Breast epithelium (tissue), 3 donors: Measurements from ENCODE around the gene GLYR1.

Source experiments
- CTCF ChIP-seq, 3 donors: fragments of 450-650 bp; IDR thresholded peaks; one replicate each; pipeline ENCODE4 v1.5.1; 2016 to 2017; ENCODE audit warnings: antibody characterized with exemption in 3 of 3, mild to moderate bottlenecking in 3 of 3, moderate library complexity in 3 of 3
- POLR2A ChIP-seq: fragments of 450-650 bp; IDR thresholded peaks from one replicate; pipeline ENCODE4 v1.6.1; 2016; ENCODE audit warnings: antibody characterized with exemption, mild to moderate bottlenecking, moderate library complexity
- POLR2AphosphoS5 ChIP-seq, 3 donors: sonication (generic); formaldehyde crosslinking; IDR thresholded peaks; one replicate each; pipeline ENCODE4 v1.6.1; 2017; ENCODE audit warnings: antibody characterized with exemption in 3 of 3

DNA sequence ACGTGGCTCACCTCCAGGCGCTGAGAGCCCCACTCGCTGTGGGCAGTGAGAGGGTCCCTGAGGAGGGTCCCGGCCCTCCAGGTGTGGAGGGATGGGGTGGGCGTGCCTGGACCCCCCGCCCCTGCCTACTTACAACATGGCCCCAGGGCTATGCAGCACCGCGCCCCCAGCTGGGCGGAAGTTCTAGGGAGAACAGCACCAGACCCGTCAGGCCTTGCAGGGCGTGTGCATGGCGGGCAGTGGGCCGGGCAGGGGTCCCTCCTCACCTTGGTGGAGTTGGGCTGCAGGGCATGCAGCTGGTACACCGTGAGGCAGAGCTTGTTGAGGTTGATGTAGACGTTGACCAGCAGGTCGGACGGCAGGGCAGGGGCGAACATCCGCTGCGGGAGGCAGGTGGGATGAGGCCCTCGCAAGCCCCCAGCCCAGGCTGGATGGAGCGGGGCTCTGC is 49.3 kb downstream of the GLYR1 start:
- TF ChIP-seq POLR2A (no peak), CTCF (IDR thresholded peaks at IDR 0.05) (no peak), POLR2AphosphoS5 (IDR thresholded peaks at IDR 0.05) (no peak)
